SHP77 treated with DMSO at 0.1 percent for 48 hours (cell line): ENCODE results near the gene SPATA17.
"Not testable (repeated sequence)": the region's sequence is repeated elsewhere in the genome, so short reads cannot be mapped to it uniquely, and the experiment has no call there.

ENCODE experiments used
- DNase-seq: peaks from one replicate; lab custom pipeline; 2025; lab: John Stamatoyannopoulos, UW

SPATA17 gene

GRCh38 chr1:217630711-217631591 is at the start of gene SPATA17, which contains the start of gene GPATCH2:
TSS of gene SPATA17 (plus strand) at chr1:217631344. CDS start at chr1:217631379, 35 bp downstream.
TSS of gene GPATCH2 (minus strand) at chr1:217631090. CDS start at chr1:217630971, 119 bp downstream.
- DNase-seq = peak; percentile 94

GRCh38 chr1:217584286-217584811 is 46.8 kb upstream of the SPATA17 start:
- not testable (repeated sequence) for DNase-seq

GRCh38 chr1:217585577-217585976 is 45.6 kb upstream of the SPATA17 start:
- no peak for DNase-seq

DNA sequence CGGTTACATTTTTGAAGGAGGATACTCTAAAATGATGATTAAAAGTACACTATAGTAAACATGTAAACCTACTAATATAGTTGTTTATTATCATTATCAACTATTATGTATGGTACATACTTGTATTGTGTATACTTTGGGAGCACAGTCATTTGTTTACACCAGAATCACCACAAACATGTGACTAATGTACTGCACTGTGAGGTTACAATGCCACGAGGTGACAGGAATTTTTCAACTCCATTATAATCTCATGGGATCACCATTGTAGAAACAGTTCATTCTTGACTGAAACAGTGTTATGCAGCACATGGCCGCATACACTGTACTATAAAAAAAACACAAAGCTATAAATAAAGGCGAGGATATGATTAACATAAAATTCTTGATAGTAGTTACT is 44.6 kb upstream of the SPATA17 start:
- no peak for DNase-seq

- DNase-seq = no peak
Measured at GRCh38 chr1:217590598-217590997, 40.5 kb upstream of the SPATA17 start.

- no peak for DNase-seq
Measured at GRCh38 chr1:217599154-217599553, 32.0 kb upstream of the SPATA17 start.

- no peak for DNase-seq
Measured at GRCh38 chr1:217602380-217602779, 28.8 kb upstream of the SPATA17 start.

- no peak for DNase-seq
Measured at GRCh38 chr1:217605390-217605789, 25.8 kb upstream of the SPATA17 start.

GRCh38 chr1:217614200-217614712 is 16.9 kb upstream of the SPATA17 start:
- no peak for DNase-seq

- DNase-seq = no peak
Measured at GRCh38 chr1:217617126-217617525, 14.0 kb upstream of the SPATA17 start.

GRCh38 chr1:217620814-217621213 is 10.3 kb upstream of the SPATA17 start:
- no peak for DNase-seq

GRCh38 chr1:217622042-217622441 is 9.1 kb upstream of the SPATA17 start:
- no peak for DNase-seq

DNA sequence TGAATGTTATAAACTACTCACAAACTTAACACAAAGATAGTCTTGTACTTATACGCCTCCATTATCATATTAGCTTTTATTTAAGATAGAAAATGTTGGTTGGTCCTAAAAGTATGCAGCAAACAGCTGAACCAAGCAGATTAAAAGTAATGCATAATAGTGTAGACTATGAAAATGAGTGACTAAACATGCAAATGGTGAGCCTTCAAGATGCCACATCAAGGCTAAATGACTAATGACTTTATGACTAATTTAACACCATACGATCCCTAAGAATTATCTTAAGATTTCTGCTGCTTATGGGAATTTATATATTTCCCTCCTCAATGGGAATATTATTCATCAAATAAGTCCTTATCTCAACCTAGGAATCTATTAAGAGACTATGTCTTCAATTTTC is 4.8 kb upstream of the SPATA17 start:
- DNase-seq = no peak

- no peak for DNase-seq
Measured at GRCh38 chr1:217627431-217627830, 3.7 kb upstream of the SPATA17 start.

DNA sequence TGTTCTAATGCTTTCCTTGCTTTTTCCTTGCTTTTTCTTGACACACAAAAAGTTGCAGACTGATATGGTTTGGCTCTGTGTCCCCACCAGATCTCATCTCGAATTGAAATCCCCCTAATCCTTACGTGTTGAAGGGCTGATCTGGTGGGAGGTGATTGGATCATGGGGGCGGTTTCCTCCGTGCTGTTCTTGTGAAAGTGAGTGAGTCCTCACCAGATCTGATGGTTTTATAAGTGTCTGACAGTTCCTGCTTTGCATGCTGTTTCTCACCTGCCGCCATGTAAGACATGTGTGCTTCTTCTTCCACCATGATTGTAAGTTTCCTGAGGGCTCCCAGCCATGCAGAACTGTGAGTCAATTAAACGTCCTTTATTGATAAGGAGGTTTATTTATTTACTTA is 11.3 kb downstream of the SPATA17 start:
- DNase-seq = no peak

DNA sequence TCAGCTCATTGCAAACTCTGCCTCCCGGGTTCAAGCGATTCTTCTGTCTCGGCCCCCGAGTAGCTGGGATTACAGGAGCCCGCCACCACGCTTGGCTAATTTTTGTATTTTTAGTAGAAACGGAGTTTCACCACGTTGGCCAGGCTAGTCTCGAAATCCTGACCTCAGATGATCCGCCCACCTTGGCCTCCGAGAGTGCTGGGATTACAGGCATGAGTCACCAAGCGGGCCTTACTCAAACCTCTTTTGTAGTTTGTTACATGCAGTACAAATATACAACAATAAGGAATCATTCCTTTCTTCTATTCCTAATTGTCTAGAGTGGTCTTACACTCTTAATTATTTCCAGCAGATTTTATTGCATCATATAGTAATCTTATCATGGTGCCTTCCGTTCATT is 16.6 kb downstream of the SPATA17 start:
- DNase-seq = no peak

DNA sequence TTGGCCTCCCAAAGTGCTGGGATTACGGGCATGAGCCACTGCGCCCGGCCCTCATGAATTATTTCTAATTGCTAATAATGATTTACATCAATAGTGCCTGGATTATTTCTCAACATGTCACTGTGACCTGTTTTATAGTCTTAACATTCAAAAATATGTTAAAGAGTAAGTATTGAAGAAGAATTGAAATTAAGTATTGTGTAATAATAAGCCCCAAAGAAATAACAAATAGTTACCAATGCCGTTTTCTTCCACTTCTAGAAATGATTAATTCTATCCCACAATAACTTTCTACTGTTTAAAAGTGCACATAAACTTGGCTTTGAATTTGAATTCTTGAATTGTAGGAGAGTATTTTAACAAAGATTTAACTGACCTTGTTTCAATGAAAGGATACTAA is 19.5 kb downstream of the SPATA17 start:
- no peak for DNase-seq

DNA sequence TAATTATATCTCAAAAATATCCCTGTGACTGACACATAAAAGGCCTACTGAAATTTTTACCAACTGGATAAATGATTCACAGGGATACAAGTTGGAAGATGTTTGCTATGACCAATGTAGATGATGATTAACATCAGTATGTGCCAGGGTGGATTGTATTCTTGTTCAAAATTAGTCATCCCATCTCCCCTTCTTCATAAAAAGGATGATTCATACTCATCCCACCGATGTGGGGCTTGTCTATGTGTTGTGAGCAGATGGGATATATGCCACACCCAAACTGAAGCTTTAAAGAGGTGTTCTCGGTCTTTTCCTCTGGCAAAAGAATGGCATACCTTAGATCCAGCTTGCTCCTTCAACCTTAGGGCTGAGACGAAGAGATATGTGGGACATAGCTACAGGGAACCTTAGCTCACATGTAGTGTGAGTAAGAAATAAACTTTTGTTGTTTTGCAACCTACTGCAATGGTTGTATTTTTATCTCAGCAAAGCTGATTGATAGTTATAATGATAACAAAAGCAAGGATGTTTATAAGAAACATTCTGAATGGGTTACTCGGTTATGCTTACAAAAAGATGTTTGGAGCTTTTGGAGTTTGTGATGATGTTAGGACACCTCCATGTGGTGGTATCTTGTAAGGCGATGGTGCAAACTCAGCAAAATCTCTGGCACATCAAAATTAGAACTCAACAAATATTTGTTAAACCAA is 29.4 kb downstream of the SPATA17 start:
- no peak for DNase-seq

GRCh38 chr1:217661407-217661806 is 30.3 kb downstream of the SPATA17 start:
- DNase-seq = no peak

DNA sequence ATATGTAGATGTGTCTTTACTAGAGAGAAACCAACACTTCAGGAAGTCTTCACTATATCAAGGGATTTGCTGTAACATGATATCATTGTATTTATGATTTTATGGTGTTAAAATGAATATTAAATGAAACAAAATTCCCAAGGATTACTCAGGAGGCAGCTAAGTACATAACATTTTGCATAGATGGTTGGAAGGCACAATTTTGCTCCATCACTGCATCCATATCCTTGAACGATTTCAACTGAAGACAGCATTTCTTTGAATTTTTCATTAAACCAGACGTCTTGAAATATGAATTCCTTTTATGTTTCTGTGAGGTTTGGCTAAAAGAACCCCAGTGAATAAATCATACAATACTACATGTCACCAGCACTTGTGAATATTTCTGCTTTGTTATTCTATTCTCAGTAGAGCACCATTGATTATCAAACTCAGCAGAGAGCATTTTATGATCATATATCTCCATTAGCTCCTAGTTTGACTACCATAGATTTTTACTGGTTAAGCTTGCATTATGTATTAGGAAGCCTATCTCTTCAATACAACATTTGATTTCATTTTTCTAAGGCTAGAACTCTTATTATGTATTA is 37.3 kb downstream of the SPATA17 start:
- no peak for DNase-seq

- DNase-seq = no peak
Measured at GRCh38 chr1:217673387-217673786, 42.2 kb downstream of the SPATA17 start.

DNA sequence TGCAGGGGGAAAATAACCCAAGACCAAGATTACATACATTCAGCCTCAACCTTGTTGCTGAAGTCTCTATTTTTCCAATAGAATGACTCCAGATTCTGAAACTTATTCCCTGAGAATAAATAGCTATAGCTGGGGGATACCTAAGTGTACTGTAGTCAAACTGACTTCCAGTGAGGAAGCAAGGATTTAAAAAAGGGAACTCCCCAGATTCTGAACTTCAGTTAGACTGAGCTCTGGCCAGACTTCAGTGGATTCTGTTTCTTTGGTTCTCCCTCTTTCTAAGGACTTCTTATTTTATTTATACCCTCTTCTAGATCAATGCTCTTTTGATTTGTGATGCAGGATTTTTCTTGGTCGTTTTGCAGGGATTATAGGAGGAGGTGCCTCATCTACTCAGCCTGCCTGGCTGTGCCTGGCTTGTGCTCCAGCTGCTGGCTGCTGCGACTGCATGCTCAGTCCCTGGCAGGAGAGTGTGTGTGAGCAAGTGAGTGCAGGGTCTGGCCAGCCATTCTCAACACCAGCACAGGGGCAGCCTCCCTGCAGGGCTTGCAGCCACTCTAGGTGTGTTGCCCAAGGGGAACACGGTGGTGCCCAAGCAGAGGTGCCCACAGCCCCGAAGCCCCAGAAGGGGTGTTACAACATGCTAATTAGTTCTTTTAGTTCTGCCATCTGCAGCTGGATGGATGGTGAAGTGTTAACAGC is 43.0 kb downstream of the SPATA17 start:
- no peak for DNase-seq
